LNCAP (cell line): ENCODE measurements around the gene GPC2.

Source experiments
- CTCF ChIP-seq: fragments of 450-650 bp; IDR thresholded peaks from 2 replicates; pipeline ENCODE4 v1.5.1; 2017; ENCODE audit warnings: mild to moderate bottlenecking

The GPC2 gene

GRCh38 chr7:100148225-100148558 is 29.0 kb downstream of the GPC2 start:
- no peak for TF ChIP-seq CTCF

GRCh38 chr7:100147278-100147677 is 29.9 kb downstream of the GPC2 start:
- TF ChIP-seq CTCF = no peak

- no peak for TF ChIP-seq CTCF
Observed at GRCh38 chr7:100142461-100142860, 34.7 kb downstream of the GPC2 start.

- TF ChIP-seq CTCF = no peak
Observed at GRCh38 chr7:100141555-100141949, 35.6 kb downstream of the GPC2 start.

GRCh38 chr7:100137851-100138760 is 39.1 kb downstream of the GPC2 start:
- no peak for TF ChIP-seq CTCF

GRCh38 chr7:100132697-100133151 is 44.5 kb downstream of the GPC2 start:
- TF ChIP-seq CTCF = peak; percentile 71

- no peak for TF ChIP-seq CTCF
Observed at GRCh38 chr7:100132126-100132525, 45.1 kb downstream of the GPC2 start.
